Psoas muscle (tissue), 8 donors: ENCODE data around the gene MAX. TPM values are rescaled to one million over a fixed set of nuclear protein-coding genes. Genes with fewer than 3 reads are reported as not detected.

Experiments used
- ATAC-seq, 4 donors: fragments of 200-7000 bp; cut with Tn5 transposase; one replicate each; pipeline ENCODE4 v1.9.1; 2020; ENCODE audit warnings: moderate library complexity in 3 of 4, mild to moderate bottlenecking in 2 of 4
- DNase-seq, 2 donors: peaks; one replicate each; pipeline ENCODE4 v3.0.0-alpha.2; 2020
- H3K27ac ChIP-seq: fragments of 200-600 bp; one replicate; pipeline ENCODE4 v1.8.0; 2022
- H3K27me3 ChIP-seq, 3 donors: fragments of 200-600 bp in 1 of 3; one replicate each; pipeline versions ENCODE4 v1.6.1 to v1.8.0; 2013 to 2022; ENCODE audit warnings: low read length in 2 of 3, mild to moderate bottlenecking in 2 of 3, moderate library complexity in 1 of 3; ENCODE audit not compliant: insufficient read depth in 3 of 3
- H3K36me3 ChIP-seq, 2 donors: fragments of 200-600 bp in 1 of 2; one replicate each; pipeline versions ENCODE4 v1.6.1 to v1.8.0; 2013 to 2022; ENCODE audit warnings: low read depth in 1 of 2, mild to moderate bottlenecking in 1 of 2, moderate library complexity in 1 of 2; ENCODE audit not compliant: insufficient read depth in 1 of 2
- H3K4me1 ChIP-seq: fragments of 200-600 bp; one replicate; pipeline ENCODE4 v1.8.0; 2022
- H3K4me3 ChIP-seq: fragments of 200-600 bp; one replicate; pipeline ENCODE4 v1.8.0; 2022; ENCODE audit warnings: mild to moderate bottlenecking
- H3K9me3 ChIP-seq: fragments of 200-600 bp; one replicate; pipeline ENCODE4 v1.8.0; 2022
- CTCF ChIP-seq: fragments of 200-600 bp; IDR thresholded peaks from one replicate; pipeline ENCODE4 v1.8.0; 2022; ENCODE audit warnings: antibody characterized with exemption
- WGBS, 3 donors: extraction: QIAGEN DNeasy Blood & Tissue Kit; methylation state at CpG; one replicate each; pipeline versions ENCODE4 v1.1.6 to v1.1.7; 2013; 5-methylcytosine and 5-hydroxymethylcytosine counted together
- intact Hi-C, 2 donors: fragments of 100-400 bp; cut with DNase I; formaldehyde crosslinking; loops; one replicate each; pipeline versions ENCODE4 v1.11.0 to v1.14.2; 2022
- polyA plus RNA-seq, 3 donors: library from polyadenylated mRNA; stranded (reverse); fragments of 200-250 nt; gene quantifications; one replicate each; pipeline ENCODE4 v1.2.3, GENCODE V29; 2013
- total RNA-seq, 4 donors: library from RNA; stranded (reverse); fragmentation: NEBNext Ultra II Directional in 2 of 4; extraction: Animal tissue kit (Norgen Biotek cat#: 25700) in 2 of 4; gene quantifications; one replicate each; pipeline versions ENCODE4 v1.2.1 to v1.2.4, GENCODE V29; 2021 to 2023
- donor health status: healthy with polysubstance abuse.
- donor health status: DM: no; HTN: no; CAD: no; lungs with moderate emphysema.
- donor health status: Bipolar disorder and iron deficiency.
- donor health status: healthy.
- donor health status: DM: yes; HTN: yes; CAD: no.
- donor health status: DM: no; HTN: no; CAD: no.
- donor health status: DM: no; HTN: no; CAD: no.
- donor health status: DM: yes; HTN: yes; CAD: no.

The MAX gene
- total and polyA plus RNA-seq, 7 donors, result 44.5 to 115 (median 50.6) TPM

GRCh38 chr14:65027127-65027799 is 75.1 kb downstream of the MAX start:
- peaks cover 0 to 25% of the 10 kb centered on the region in 2 donors for H3K36me3 ChIP-seq
- DNase-seq, result no peak
- H3K27me3 ChIP-seq, result no peaks in the 10 kb centered on the region
- H3K4me3 ChIP-seq, result no peak overlapping the region
- no peak overlapping the region for H3K27ac ChIP-seq
- WGBS, 3 donors, result 95 to 97% (median 97%) methylated on average over 11 of the region's 11 CpGs
- ATAC-seq, result no peak
- intact Hi-C loops, result no loop called here
- peaks cover 3% of the 10 kb centered on the region for H3K4me1 ChIP-seq
- H3K9me3 ChIP-seq, result no peaks in the 10 kb centered on the region
- TF ChIP-seq CTCF, result no peak

- no peak for DNase-seq
- H3K27me3 ChIP-seq, result no peaks in the 10 kb centered on the region
- H3K9me3 ChIP-seq, result no peaks in the 10 kb centered on the region
- peaks cover 10% of the 10 kb centered on the region for H3K4me1 ChIP-seq
- no peak overlapping the region for H3K27ac ChIP-seq
- H3K4me3 ChIP-seq, result no peak overlapping the region
- peaks cover 0 to 25% of the 10 kb centered on the region in 2 donors for H3K36me3 ChIP-seq
- no peak for TF ChIP-seq CTCF
- no peak for ATAC-seq
- 86 to 95% (median 93%) methylated on average over 9 of the region's 9 CpGs for WGBS, 3 donors
- intact Hi-C loops, result no loop called here
Measured at GRCh38 chr14:65026526-65026925, 75.8 kb downstream of the MAX start.

GRCh38 chr14:65025818-65026217 is 76.5 kb downstream of the MAX start:
- H3K4me3 ChIP-seq, result no peak overlapping the region
- 87 to 92% (median 90%) methylated on average over 6 of the region's 6 CpGs for WGBS, 3 donors
- intact Hi-C loops, result no loop called here

More at GRCh38 chr14:65025818-65026217, 76.5 kb downstream of the MAX start:
- TF ChIP-seq CTCF, result no peak
- peaks cover 0 to 25% of the 10 kb centered on the region in 2 donors for H3K36me3 ChIP-seq
- ATAC-seq (no peak), DNase-seq (no peak)
- no peaks in the 10 kb centered on the region for H3K27me3 ChIP-seq
- peaks cover 14% of the 10 kb centered on the region for H3K4me1 ChIP-seq
- no peaks in the 10 kb centered on the region for H3K9me3 ChIP-seq
- H3K27ac ChIP-seq, result no peak overlapping the region

Other genes starting within 250 kb of the MAX start
- 100 to 1,000 TPM; 374 to 540 (median 492) TPM for gene SPTB, start 222.6 kb downstream of the MAX start, total RNA-seq
- 100 to 1,000 TPM in 2 of 3 donors, 10 to 100 TPM in 1; 43.4 to 213 (median 153) TPM for gene SPTB, start 222.6 kb downstream of the MAX start, polyA plus RNA-seq
- 100 to 1,000 TPM in 2 of 4 donors, 10 to 100 TPM in 2; 77.9 to 112 (median 94.1) TPM for gene CHURC1, start 188.1 kb downstream of the MAX start, total RNA-seq
- gene CHURC1, start 188.1 kb downstream of the MAX start, polyA plus RNA-seq, result 10 to 100 TPM; 31.4 to 67.7 (median 53.4) TPM
- gene GPX2, start 159.8 kb downstream of the MAX start, total RNA-seq, result not detected
- under 1 TPM in 2 of 3 donors, not detected in 1; 0.04 to 0.21 TPM for gene GPX2, start 159.8 kb downstream of the MAX start, polyA plus RNA-seq
- gene RAB15, start 130.2 kb downstream of the MAX start, total RNA-seq, result 10 to 100 TPM; 18.0 to 61.9 (median 24.2) TPM
- 1 to 10 TPM; 3.1 to 8.6 (median 3.3) TPM for gene RAB15, start 130.2 kb downstream of the MAX start, polyA plus RNA-seq
- 10 to 100 TPM; 18.8 to 28.8 (median 20.1) TPM for gene FNTB, start 115.6 kb downstream of the MAX start, total RNA-seq
- gene FNTB, start 115.6 kb downstream of the MAX start, polyA plus RNA-seq, result 10 to 100 TPM; 10.2 to 25.4 (median 11.9) TPM